ENCODE results near the gene DNAH12.

DNAH12 gene

DNA sequence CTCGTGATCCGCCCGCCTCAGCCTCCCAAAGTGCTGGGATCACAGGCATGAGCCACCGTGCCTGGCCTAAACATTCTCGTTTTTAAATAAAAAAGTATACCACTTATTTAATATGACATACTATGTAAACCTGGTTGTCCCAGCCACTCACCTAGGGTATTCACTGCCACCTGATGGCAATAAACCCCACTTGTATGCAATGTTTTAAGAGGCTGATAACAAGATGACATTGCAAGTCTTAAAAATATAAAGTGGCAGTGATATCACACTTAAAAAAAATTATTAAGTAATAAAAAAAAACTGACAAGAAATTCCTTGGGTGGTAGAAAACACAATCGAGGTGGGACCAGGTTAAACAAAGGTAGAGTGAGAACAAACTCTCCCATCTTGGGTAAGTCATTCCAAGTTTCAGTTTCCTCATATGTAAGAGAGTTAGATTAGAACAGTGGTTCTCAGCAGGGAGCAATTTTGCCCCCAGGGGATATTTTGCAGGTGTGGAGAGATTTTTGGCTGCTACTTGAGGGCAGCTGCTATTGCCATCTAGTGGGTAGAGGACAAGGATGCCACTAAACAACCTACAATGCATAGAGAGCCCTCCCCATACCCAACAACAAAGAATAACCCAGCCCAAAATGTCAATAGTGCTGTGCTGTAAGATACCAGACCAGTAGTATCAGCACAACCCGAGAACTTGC, 38.5 kb upstream of the DNAH12 start:
- TF ChIP-seq, protein P1, sequence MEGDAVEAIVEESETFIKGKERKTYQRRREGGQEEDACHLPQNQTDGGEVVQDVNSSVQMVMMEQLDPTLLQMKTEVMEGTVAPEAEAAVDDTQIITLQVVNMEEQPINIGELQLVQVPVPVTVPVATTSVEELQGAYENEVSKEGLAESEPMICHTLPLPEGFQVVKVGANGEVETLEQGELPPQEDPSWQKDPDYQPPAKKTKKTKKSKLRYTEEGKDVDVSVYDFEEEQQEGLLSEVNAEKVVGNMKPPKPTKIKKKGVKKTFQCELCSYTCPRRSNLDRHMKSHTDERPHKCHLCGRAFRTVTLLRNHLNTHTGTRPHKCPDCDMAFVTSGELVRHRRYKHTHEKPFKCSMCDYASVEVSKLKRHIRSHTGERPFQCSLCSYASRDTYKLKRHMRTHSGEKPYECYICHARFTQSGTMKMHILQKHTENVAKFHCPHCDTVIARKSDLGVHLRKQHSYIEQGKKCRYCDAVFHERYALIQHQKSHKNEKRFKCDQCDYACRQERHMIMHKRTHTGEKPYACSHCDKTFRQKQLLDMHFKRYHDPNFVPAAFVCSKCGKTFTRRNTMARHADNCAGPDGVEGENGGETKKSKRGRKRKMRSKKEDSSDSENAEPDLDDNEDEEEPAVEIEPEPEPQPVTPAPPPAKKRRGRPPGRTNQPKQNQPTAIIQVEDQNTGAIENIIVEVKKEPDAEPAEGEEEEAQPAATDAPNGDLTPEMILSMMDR (IDR thresholded peaks at IDR 0.05; ENCODE audit: low read depth, low read length, missing control alignments), result peak; percentile 28
- H3K4me3 ChIP-seq (replicated peaks; ENCODE audit: low read depth, low read length), result no peak overlapping the region
- DNase-seq (ENCODE audit: extremely low read depth, low read depth), result no peak

DNA sequence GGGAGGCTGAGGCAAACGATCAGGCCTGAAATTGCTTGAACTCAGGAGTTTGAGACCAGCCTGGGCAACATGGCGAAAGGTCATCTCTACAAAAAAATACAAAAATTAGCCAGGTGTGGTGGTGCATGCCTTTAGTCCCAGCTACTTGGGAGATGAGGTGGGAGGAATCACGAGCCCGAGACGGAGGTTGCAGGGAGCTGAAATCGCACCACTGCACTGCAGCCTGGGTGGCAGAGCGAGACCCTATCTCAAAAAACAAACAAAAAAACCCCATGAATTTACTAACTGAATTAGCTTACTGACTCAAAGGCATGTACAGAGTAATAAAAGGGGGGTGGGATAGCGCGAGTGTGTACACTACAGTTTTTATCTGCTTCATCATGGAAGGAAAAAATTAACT, 33.7 kb upstream of the DNAH12 start:
- no peak overlapping the region for H3K4me3 ChIP-seq (replicated peaks; ENCODE audit: low read depth, low read length)
- no peak for DNase-seq (ENCODE audit: extremely low read depth, low read depth)
- TF ChIP-seq, protein P1 (IDR thresholded peaks at IDR 0.05; ENCODE audit: low read depth, low read length, missing control alignments), result no peak

- DNase-seq (ENCODE audit: extremely low read depth, low read depth), result no peak
- H3K4me3 ChIP-seq (replicated peaks; ENCODE audit: low read depth, low read length), result no peak overlapping the region
- TF ChIP-seq, protein P1 (IDR thresholded peaks at IDR 0.05; ENCODE audit: low read depth, low read length, missing control alignments), result no peak
Measured at GRCh38 chr3:57575966-57576626, 32.0 kb upstream of the DNAH12 start.

- DNase-seq (ENCODE audit: extremely low read depth, low read depth), result no peak
- TF ChIP-seq, protein P1 (IDR thresholded peaks at IDR 0.05; ENCODE audit: low read depth, low read length, missing control alignments), result no peak
- H3K4me3 ChIP-seq (replicated peaks; ENCODE audit: low read depth, low read length), result no peak overlapping the region
Measured at GRCh38 chr3:57572096-57572495, 28.0 kb upstream of the DNAH12 start.

DNA sequence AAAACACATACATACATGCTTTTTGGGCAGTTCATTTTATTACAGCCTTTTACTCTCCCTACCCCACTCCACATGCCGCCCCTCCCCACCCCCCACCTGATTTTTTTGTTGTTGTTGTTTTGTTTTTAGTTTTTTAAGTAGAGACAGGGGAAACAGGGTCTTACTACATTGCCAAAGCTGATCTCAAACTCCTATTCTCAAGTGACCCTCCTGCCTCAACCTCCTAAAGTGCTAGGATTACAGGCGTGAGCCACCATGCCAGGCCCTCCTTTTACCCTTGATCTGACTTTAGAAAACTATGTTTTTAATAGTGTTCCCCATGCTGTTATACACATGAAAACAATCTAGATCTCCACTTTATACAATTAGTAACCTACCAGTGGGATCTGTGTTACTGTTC, 26.7 kb upstream of the DNAH12 start:
- TF ChIP-seq, protein P1 (IDR thresholded peaks at IDR 0.05; ENCODE audit: low read depth, low read length, missing control alignments), result no peak
- H3K4me3 ChIP-seq (replicated peaks; ENCODE audit: low read depth, low read length), result no peak overlapping the region
- no peak for DNase-seq (ENCODE audit: extremely low read depth, low read depth)

DNA sequence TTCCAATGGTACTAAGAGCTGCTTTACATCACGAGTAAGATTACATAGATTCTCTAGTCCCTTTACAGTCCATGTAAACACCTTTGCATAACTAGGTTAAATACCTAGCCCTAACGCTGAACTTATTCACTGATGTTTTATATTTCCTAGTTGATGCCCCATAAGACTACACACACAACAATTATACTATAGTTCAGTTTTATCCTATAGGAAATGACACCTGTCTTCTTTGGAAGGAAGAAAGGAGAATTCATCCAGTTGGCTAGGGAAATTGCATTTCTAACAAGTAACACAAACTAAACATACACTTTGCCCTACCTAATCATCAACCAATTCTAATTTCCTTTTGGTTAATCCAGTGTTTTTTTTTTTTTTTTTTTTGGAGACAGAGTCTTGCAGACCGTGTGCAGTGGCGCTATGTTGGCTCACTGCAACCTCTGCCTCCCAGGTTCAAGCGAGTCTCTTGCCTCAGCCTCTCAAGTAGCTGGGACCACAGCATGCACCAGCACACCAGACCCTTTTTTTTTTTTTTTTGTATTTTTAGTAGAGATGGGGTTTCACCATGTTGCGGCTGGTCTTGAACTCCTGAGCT, 25.8 kb upstream of the DNAH12 start:
- TF ChIP-seq, protein P1 (IDR thresholded peaks at IDR 0.05; ENCODE audit: low read depth, low read length, missing control alignments), result no peak
- H3K4me3 ChIP-seq (replicated peaks; ENCODE audit: low read depth, low read length), result no peak overlapping the region
- DNase-seq (ENCODE audit: extremely low read depth, low read depth), result no peak

Measured in HFF-Myc (cell line).